ENCODE measurements around the gene DOCK3. TPM values are rescaled to one million over a fixed set of nuclear protein-coding genes. Genes with fewer than 3 reads are reported as not detected.
A peak's percentile ranks its signal among the peaks of the same experiment; 100 is the strongest.

DOCK3 gene
- total and polyA plus RNA-seq, 2 donors (not counting 3 experiments of a cell fraction or from before 2014, with no cell fraction given), result 0.08 to 0.13 TPM

DNA sequence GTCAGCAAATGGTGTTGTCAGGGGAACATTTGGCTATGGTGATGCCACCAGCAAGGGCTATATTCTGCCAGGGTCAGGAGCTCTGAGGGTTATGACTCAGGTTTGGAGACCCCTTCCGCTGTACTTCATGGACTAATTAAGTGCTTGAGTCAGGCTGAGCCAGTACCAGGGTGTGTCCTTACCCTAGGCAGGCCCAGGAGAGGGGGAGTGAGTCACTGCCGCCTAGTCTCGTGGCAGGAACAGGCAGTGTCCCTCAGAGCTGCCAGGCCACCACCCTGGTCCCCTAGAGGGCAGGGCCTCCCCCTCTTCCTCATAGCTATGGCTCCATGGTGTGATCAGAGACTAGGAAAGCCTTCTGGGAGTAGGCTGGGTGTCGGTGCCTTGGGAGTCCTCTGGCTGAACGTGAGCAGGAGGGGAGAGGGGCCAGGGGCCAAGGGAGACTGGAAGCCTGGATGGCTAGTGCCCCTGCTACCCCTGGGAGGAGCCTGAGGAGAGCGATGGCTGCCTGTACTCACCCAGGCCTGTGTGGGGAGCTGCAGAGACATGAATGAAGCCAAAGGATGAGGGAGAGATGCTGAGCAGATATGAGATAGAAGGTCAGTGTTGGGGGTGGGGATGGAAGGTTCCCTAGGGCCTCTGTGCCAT is 47.2 kb upstream of the DOCK3 start:
- Histone ChIP-seq H2AFZ (ENCODE audit: low read depth, low read length) (peak overlapping the region; percentile 60), H4K20me1 (replicated peaks; ENCODE audit: control insufficient read depth, extremely low read depth, insufficient read depth, low read length) (no peaks in the 10 kb centered on the region), H3K79me2 (ENCODE audit: control insufficient read depth, insufficient read depth, low read length) (no peaks in the 10 kb centered on the region), H3K36me3 (ENCODE audit: control insufficient read depth in 2 of 2, extremely low read depth in 1 of 2, insufficient read depth in 2 of 2, low read length in 2 of 2) (no peaks in the 10 kb centered on the region), H3K27ac (ENCODE audit: insufficient read depth, low read depth, low read length) (no peak overlapping the region), H3K4me1 (ENCODE audit: control insufficient read depth, extremely low read depth, insufficient read depth, low read length) (peaks cover 7% of the 10 kb centered on the region), H3K4me2 (ENCODE audit: insufficient read depth, low read length) (no peak overlapping the region), H3K4me3 (replicated peaks in 1 of 3; ENCODE audit: insufficient read depth in 1 of 3, low read depth in 1 of 3, low read length in 3 of 3) (no peak overlapping the region), H3K9me1 (replicated peaks; ENCODE audit: control insufficient read depth, extremely low read depth, insufficient read depth, low read length) (no peaks in the 10 kb centered on the region), H3K27me3 (ENCODE audit: control insufficient read depth in 2 of 2, insufficient read depth in 2 of 2, low read length in 2 of 2) (no peaks in the 10 kb centered on the region), H3K9me3 (replicated peaks; ENCODE audit: control insufficient read depth, insufficient read depth, low read length) (no peaks in the 10 kb centered on the region), H3K9ac (replicated peaks; ENCODE audit: extremely low read depth, insufficient read depth, low read length) (no peak overlapping the region)
- BruUV-seq (replicated peaks), result no TSS peak
- DNase-seq (ENCODE audit: low read depth, low spot score) (peak; percentile 18), FAIRE-seq (peak; percentile 38)
- intact Hi-C loops (cut with micrococcal nuclease) (no loop called here), dilution Hi-C loops (cut with MboI; ENCODE audit: extremely low pct_ligation_motif_present, low sequenced_read_pairs) (no loop called here)
- CTCF ChIA-PET, result interaction anchor here (1.2 to 3.2 kb wide), 4 partner anchors 9 to 683 kb away, joined by 3 to 20 read pairs (median 5); partner anchors contain the start of gene MAPKAPK3
- TF ChIP-seq, protein P1, sequence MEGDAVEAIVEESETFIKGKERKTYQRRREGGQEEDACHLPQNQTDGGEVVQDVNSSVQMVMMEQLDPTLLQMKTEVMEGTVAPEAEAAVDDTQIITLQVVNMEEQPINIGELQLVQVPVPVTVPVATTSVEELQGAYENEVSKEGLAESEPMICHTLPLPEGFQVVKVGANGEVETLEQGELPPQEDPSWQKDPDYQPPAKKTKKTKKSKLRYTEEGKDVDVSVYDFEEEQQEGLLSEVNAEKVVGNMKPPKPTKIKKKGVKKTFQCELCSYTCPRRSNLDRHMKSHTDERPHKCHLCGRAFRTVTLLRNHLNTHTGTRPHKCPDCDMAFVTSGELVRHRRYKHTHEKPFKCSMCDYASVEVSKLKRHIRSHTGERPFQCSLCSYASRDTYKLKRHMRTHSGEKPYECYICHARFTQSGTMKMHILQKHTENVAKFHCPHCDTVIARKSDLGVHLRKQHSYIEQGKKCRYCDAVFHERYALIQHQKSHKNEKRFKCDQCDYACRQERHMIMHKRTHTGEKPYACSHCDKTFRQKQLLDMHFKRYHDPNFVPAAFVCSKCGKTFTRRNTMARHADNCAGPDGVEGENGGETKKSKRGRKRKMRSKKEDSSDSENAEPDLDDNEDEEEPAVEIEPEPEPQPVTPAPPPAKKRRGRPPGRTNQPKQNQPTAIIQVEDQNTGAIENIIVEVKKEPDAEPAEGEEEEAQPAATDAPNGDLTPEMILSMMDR (IDR thresholded peaks at IDR 0.05; ENCODE audit: extremely low read depth in 1 of 2, insufficient read depth in 1 of 2, low read depth in 1 of 2, low read length in 2 of 2), result peak in 1 of 2 donors; percentile 18
- TF ChIP-seq, protein P2, sequence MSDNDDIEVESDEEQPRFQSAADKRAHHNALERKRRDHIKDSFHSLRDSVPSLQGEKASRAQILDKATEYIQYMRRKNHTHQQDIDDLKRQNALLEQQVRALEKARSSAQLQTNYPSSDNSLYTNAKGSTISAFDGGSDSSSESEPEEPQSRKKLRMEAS (IDR thresholded peaks at IDR 0.05; ENCODE audit: insufficient read depth, insufficient read length), result no peak
- no peak for TF ChIP-seq EZH2 (IDR thresholded peaks at IDR 0.05; ENCODE audit: borderline replicate concordance, low read depth, low read length, severe bottlenecking)
- TF ChIP-seq POLR2AphosphoS5 (IDR thresholded peaks at IDR 0.05; ENCODE audit: insufficient read depth, low read depth, low read length), result no peak
- TF ChIP-seq FOS (IDR thresholded peaks at IDR 0.05; ENCODE audit: borderline replicate concordance, insufficient read depth, low read length), result no peak
- POLR2A ChIA-PET, result no interaction called here

Data from endothelial cell of umbilical vein (primary cell).